RKO (cell line): Measurements from ENCODE around the gene IP6K1.
"Not testable (repeated sequence)": the region's sequence is repeated elsewhere in the genome, so short reads cannot be mapped to it uniquely, and the experiment has no call there.

Experiments used
- DNase-seq: peaks from one replicate; pipeline ENCODE4 v3.0.0-alpha.2; 2016; ENCODE audit warnings: low spot score

IP6K1 gene

DNA sequence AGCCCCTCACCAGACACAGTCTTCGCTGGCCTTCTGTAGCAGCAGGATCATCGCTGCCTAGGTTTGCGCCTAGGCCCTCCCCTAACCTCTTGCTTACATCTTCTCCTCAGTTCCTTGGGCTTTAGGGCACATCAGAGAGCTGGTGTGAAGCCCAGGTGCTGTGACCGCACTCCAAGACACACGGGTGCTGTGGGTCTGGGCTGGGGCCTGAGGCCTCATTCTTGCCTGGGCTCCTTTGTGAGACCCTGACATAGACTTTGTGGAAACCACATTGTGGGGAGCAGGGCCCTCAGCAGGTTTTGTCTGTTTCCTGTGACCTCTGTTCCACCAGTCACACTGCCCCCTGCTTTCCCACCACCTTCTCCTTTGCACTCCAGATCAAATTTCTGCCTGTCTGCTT is 74.9 kb downstream of the IP6K1 start:
- DNase-seq: no peak

DNA sequence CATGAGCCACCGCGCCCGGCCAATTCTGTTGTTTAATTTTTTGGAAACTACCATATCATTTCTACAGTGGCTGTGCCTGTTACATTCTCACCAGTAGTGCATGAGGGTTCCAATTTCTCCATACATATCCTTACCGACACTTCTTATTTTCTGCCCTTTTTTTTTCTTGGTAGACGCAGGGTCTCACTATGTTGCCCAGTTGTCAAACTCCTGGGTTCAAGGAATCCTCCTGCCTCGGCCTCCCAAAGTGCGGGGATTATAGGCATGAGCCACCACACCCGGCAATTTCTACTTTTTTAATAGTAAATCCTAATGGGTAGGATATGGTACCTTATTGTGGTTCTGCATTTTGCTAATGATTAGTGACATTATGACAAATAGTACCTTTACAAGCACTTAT is 76.5 kb downstream of the IP6K1 start:
- no peak for DNase-seq

DNA sequence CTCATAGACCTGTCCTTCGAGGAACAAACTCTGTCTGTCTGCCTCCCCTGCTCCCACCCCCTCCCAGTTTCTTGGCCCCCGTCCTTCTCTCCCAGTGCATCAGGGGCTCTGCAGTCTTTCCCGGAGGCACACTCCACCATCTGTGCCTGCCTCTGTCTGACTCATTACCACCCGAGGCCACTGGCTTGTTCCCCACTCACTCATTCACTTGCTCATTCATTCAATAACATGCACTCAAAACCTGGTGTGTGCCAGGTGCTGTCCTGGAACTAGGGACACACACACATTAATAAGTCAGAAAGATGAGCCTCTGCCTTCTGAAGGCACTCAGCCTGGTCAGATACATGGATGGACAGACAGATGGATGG is 79.2 kb downstream of the IP6K1 start:
- no peak for DNase-seq

DNA sequence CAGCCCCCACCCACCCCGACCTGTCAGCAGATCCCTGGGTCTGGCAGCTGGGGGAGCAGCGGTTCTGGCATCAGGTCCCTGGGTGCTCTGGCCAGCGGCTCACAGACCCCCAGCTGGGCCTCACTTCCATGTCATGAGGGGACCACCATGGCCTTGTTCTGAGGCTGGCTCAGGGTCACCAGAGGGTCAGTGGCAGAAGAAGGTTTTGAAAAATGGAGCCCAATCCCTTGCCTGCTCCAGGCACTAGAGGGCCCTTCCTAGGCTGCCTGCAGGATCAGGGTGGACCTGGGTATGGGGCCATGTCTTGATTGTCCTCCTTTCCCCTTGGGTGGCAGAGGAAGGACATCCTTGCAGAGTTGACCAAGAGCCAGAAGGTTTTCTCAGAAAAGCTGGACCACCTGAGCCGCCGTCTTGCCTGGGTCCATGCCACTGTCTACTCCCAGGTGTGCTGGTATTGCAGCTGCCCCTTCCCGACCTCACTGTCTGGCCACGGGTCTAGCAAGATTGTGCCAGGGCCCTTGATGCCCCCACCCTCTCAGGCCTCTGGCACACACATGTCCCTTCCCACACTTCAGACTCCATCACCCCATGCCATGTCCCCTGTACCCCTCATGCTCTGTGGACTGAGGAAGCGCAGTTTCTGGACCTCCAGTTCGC is 79.8 kb downstream of the IP6K1 start:
- DNase-seq: no peak

DNA sequence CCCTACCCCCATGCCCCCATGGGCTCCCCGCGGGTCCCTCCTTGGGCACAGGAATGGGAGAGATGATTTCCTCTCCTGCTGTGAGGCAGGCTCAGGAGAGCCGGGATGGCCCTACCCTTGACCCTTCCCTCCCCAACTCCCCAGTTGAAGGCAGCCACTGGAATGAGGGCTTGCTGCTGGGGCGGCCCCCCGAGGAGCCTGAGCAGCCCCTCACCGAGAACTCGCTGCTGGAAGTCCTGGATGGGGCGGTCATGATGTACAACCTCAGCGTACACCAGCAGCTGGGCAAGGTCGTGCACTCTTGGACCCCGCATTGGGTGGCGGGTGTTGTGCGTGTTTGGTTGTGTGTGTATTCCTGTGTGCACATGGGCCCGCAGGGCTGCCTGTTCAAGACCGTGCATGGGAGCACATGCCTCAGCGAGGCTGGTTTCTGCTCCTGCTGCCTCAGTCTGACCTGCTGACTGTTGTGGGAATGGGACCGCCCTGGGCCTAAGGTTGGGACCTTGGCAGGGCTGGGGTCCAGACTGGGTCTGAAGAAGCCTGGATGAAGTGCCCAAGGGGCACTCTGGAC is 80.9 kb downstream of the IP6K1 start:
- no peak for DNase-seq

DNA sequence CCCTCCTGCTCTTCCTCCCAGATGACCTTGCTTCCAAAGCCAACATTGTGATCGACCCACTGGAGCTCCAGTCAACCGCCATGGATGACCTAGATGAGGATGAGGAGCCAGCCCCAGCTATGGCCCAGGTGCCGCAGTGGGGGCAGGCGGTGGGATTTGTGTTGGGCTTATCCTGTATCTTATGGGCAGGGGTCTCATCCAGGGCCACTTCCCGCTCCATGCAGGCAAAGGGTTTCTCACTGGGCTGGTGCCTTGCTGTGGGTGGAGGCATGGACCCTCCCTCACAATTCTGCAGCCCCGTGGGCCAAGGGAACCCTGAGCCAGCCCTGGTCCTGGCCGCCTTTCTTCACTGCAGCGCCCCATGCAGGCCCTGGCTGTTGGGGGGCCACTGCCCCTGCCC is 81.7 kb downstream of the IP6K1 start:
- DNase-seq: no peak

DNA sequence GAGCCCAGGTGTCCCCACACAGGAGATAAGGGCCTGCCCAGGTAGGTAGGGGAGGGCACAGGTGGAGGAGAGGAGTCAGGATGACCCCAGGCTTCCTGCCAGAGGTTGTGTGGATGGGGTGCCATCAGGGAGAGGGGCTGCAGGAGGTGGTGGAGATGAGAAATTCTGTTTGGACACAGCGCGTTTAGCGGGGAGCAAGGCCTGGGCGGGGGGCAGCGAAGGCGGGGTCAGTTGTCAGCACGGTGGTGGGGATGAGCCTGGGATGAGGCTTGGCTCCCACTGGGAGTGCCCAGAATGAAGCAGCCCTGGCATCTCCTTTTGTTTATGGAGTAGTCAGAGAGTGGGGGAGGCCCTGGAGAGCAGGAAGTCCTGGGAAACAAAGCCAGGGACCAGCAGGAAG is 82.4 kb downstream of the IP6K1 start:
- no peak for DNase-seq

DNA sequence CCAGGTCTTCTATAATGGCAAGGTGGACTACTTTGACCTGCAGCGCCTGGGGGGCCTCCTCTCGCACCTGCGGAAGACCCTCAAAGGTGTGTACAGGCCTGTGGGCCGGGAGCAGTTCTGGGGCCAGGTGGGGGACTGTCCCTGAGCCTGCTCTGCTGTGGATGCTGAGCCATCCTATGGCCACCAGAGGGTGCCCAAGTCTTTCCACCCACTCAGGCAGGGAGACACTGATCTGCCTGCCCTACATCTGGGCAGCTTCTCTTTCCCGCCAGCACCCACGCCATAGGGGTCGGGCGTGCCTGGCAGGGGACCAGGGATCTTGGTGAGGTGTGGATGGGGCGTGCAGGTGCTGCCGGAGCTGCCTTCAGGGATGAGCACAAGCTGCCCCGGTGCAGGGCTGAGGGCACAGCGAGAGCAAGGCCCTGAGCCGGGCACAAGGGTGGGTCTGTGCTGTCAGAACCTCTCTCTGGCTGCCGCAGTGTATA is 82.9 kb downstream of the IP6K1 start:
- peak; percentile 72 for DNase-seq

DNA sequence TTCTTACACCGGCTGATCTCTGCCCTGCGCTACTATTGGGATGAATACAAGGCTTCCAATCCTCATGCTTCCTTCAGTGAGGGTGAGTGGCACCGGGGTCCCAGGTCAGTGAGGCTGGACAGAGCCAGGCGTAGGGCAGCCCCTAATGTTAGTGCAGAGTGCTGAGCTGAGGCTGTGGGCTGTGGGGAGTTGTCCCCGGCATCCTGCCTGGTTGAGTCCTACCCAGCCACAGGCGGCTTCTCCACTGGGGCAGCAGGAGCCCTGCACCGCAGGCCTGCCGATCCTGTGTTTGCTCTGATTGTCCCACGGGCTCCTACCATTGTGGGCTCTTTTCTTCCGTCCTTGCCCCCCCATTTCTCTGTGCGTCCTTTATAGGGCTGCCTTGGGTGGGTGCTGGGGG is 83.7 kb downstream of the IP6K1 start:
- no peak for DNase-seq

DNA sequence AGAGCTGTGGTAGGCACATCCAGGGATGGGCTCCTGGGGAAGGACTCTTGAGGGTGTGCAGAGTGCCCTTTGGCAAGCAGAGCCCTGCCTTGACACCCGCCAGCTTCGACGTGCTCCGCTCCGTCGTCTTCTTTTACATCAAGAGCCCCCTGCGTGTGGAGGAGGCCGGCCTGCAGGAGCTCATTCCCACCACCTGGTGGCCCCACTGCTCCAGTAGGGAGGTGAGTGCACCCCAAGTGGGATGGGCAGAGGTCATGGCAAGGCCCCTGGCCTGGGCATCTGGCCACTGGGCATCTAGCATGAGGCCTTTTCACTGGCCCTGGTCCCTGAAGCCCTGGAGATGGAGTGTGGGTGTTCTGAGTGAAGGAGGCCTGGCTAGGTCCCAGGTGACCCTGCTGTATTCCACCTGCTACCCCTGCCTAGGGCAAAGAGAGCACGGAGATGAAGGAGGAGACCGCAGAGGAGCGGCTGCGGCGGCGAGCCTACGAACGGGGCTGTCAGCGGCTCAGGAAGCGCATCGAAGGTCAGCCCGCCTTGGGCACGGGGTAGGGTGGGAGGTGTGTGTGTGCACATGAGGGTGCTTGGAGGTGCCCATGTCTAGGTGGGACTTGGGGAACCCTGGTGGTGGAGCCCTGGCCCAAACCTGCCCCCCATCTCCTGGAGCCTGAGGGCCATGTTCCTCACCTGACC is 84.8 kb downstream of the IP6K1 start:
- no peak for DNase-seq

DNA sequence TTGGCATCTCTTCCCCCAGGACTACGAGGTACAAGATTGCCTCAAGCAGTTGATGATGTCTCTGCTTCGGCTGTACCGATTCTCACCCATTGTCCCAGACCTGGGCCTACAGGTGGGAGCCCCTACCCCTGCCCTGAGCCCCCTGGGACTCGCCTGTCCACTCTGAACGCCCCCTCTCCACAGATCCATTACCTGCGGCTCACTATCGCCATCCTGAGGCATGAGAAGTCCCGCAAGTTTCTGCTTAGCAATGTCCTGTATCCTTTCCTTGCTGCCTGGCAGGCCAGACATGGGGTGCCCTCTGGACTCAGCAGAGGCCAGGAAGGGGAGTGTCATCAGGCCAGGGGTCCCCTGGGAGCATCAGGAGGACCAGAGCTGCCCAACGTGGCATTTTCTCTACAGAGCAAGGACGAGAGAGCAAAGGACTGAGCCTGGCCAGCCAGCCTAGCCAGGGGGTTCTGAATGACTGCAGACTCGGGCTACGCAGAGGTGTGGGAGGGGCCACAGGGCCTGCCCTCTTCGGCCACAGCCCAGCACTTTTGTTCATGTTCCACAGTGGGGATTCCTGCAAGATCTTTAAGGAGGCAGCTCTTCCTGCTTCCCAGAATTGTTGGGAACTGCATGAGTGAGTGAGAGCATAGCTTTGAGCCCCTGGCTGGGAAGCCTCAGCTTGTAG is 85.8 kb downstream of the IP6K1 start:
- no peak for DNase-seq

DNA sequence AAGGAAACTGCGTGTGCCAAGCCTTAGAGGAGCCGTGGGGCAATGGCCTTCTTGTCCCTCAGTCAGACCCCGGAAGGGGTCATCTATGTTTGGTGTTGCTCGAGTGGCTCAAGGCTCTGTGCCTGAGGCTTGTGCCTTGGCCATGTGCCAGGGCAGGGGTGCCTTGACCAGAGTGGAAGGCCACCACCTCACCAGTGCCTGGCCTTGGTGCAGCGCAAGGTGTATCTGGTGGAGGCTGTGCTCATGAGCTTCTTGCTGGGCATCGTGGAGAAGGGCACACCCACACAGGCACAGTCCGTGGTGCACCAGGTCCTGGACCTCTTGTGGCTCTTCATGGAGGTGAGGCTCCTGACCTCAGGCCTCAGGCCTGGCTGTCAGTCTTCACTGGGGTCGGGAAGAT is 86.3 kb downstream of the IP6K1 start:
- DNase-seq: no peak

DNA sequence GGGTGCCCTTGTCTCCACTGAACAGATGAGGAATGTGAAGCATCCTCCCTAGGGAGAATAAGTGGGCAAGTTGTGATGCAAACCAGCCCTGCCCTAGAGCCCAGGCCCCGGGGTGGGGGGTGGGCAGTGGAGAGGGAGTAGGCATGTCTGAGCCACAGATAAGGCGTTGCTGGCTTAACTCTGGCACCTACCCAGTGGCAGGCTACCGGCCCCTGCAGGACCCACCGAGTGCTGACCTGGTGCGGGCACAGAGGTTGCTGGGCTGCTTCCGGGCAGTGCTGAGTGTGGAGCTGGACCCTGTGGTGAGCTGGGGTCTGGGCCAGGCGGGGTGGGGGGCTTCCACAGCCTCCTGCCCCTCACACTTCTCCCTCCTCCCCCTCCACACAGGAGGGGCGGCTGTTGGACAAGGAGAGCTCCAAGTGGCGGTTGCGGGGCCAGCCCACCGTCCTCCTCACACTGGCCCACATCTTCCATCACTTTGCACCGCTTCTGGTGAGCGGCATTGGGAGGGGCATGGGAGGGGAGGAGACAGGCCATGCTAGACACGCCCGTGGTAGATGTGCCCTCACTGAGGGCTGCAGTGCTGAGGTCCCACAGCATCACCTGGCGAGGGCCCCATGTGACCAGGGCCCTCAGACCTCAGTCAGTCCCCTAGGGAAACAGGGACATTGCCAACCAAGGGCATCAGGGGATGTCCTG is 86.9 kb downstream of the IP6K1 start:
- DNase-seq: no peak

DNA sequence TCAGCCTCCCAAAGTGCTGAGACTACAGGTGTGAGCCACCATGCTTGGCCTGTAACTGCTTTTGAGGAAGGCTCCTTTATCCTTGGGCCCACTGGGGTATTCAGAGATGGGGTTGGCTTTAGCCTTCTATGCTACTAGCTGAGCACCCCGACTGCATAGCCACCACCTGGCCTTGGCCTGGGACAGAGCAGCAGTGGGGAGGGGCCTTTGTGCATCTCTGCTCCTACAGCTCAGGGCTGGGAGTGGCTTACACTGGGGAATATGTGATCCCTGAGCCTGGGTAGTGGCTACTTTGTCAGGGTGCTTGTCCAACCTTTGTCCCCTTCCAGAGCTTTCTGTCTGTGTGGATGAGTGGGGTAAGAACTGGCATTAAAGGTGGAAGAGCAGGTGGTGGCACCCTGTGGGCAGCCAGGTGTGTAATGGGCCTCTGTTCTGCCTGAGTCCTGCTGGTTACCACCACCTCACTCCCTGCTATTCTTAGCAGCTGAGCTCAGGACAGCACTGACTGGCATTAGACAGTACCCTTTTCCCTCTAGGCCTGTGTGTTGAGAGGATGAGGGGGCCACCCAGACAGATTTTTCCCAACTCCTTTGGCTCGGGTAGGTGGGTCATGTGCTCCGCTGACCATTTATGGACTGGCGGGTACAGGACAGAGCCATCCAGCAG is 90.9 kb downstream of the IP6K1 start:
- DNase-seq: not testable (repeated sequence)

DNA sequence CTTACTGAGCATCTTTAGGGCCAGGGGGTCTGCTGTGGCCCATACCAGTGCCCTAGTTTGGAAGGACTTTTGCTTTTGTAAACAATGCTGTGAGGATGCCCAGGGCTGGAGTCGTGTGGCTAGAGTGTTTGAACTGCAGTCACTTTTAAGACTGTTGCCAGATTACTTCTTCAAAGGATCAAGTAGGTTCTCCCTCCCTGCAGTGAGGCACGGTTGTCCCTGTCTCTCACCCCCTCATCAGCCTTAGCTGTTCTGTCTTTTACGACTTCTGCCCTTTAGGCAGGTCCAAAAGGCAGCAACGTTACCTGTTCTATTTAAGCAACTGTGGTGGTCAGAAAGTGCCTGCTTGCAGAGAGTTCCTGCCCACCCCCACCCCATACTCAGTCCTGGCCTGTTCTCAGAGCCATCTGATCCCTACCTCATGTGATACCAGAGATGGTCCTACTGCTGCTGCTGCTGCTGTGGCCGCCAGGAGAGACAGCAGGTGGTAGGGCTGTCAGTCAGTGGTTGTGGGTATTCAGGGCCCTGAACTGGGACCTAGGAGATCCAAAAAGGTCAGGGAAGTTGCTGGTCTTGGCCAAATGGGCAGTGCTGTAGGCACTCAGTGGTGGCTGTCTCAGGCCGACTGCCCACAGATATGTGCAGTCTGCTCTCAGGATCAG is 91.8 kb downstream of the IP6K1 start:
- DNase-seq: not testable (repeated sequence)

DNA sequence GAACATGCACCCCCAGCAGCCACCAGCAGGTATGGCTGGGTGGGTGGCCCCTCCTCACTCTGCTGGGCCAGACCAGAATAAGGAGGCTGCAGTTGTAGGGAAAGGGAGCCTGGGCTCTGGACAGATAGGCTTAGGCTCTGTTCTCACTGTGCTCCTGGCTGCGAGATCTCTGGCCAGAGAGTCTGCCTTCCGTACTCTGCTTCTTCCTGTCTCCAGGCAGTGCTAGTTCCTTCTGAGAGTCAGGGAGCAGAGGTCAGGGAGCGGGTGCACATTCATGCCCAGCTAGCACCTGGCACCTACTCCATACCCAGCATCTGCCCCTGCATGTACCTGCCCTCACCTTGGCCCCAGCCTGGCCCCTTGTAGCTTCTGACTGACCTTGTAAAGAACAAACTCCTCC is 94.9 kb downstream of the IP6K1 start:
- not testable (repeated sequence) for DNase-seq

DNA sequence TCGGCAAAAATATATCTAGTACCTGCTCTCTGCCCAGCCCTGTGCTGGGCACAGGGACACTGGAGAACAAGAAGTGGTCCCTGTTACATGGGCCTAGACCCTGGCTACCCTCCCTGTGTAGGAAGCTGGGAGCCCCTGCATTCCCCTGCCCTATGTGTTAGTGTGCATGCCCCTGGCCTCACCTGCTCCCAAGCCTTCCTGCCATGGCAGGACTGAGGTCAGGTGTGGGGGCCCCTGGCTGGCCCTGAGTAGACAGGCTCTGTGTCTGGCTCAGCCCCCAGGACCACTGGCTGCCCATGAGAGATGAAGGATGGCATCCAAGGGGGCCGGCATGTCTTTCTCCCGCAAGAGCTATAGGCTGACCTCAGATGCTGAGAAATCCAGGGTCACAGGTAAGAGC is 95.5 kb downstream of the IP6K1 start:
- DNase-seq: not testable (repeated sequence)

DNA sequence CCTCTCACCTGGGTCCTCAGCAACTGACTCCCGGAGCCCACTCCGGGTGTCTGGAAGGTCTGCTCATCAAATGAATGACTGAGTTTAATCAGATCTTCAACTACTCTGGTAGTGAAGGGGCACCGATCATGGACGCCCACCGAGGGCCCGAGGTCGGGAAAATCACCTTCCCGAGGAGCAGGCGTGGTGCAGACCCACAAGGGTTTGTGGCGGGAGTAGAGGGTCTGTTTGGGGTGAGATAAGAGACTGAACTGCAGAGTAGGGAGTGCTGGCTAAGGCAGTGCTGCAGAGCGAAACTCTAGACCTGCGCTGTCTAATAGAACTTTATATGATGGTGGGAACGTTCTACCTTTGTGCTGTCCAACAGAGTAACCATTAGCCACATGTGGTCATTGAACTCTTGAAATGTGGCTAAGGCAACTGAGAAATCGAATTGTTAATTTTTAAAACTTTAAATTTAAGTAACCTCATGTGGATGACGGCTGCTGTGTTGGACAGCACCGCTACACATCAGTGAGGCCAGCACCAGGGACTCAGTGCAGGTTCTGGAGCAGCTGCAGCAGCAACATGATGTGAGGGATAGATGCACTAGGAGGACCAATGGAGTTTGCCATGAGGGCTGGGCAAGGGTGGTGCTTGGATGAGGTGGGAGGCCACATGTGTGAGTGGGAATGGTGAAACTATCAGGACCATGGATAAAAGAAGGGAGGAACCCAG is 96.3 kb downstream of the IP6K1 start:
- not testable (repeated sequence) for DNase-seq

DNA sequence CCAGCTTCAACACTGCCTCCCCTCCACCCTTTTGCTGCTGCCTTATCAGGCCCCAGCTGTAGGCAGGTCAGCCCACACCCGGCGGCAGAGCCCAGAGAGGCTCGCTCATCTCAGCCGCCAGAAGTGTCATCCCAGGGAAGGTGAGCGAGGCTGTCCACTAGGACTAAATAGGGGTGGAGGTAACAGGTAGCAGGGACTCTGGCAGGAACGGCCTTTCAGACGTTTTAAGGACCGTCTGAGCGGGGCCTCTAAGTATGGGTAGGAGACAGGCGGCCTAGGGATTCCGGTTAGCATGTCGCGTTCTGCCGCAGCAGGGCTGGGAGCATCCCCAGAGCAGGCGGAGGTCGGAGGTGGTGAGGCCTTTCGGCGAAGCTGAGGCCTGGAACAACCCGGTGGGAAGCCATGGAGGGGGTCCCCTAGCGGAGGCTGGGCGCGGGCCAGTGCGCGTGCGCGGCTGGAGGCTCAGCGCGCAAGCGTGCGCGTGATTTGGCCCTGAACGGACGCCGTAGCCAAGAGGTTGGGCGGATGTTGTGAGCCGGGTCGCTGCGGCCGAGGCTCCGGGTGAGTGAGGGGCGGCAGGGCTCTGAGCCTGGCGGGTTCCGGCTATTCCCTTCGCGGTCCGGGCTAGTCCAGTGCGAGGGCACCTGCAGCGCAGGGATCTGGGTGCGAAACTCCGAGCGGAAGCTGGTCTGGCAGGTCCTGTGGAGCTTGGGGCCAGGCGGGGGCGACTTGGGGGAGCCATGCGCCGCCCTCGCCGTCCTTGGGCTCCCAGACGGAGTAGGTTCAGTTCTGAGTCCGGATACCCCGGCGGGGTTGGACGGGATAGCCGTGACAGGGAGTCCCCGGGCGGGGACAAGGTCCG is 97.1 kb downstream of the IP6K1 start, which contains the start of the genes MST1 and RNF123:
MST1 (minus strand) TSS at position 429 of the 862 bp plus-strand sequence. CDS start 783 bp downstream, outside the sequence.
RNF123 (plus strand) TSS at position 512 of the 862 bp plus-strand sequence. CDS start 1,609 bp downstream, outside the sequence.
- DNase-seq: peak; percentile 89
